Immature natural killer cell (primary cell): Measurements from ENCODE around the gene CHRNA9. TPM values are rescaled to one million over a fixed set of nuclear protein-coding genes. Genes with fewer than 3 reads are reported as not detected.
A peak's percentile ranks its signal among the peaks of the same experiment; 100 is the strongest.

Source experiments
- DNase-seq, 3 donors: peaks; one replicate each; pipeline ENCODE4 v3.0.0; 2022; ENCODE audit warnings: mixed read lengths in 1 of 3
- H3K27ac Mint-ChIP-seq, 6 donors: one replicate each; pipeline ENCODE4 v1.8.0; 2020; ENCODE audit warnings: mixed read lengths in 6 of 6, mild to moderate bottlenecking in 5 of 6, inconsistent platforms in 4 of 6, moderate library complexity in 3 of 6
- H3K27me3 Mint-ChIP-seq, 3 donors: one replicate each; pipeline ENCODE4 v1.8.0; 2020 to 2021; ENCODE audit warnings: low read depth in 3 of 3, mild to moderate bottlenecking in 3 of 3, mixed read lengths in 3 of 3, moderate library complexity in 3 of 3, inconsistent platforms in 1 of 3
- H3K36me3 Mint-ChIP-seq, 3 donors: one replicate each; pipeline ENCODE4 v1.8.0; 2020; ENCODE audit warnings: mixed read lengths in 3 of 3, inconsistent platforms in 2 of 3, mild to moderate bottlenecking in 2 of 3
- H3K4me1 Mint-ChIP-seq, 2 donors: one replicate each; pipeline ENCODE4 v1.8.0; 2020; ENCODE audit warnings: inconsistent platforms in 2 of 2, mild to moderate bottlenecking in 2 of 2, mixed read lengths in 2 of 2, moderate library complexity in 1 of 2
- H3K4me3 Mint-ChIP-seq, 5 donors: one replicate each; pipeline ENCODE4 v1.8.0; 2020; ENCODE audit warnings: mild to moderate bottlenecking in 5 of 5, mixed read lengths in 5 of 5, inconsistent platforms in 3 of 5, moderate library complexity in 3 of 5
- H3K9me3 Mint-ChIP-seq, 6 donors: one replicate each; pipeline ENCODE4 v1.8.0; 2020; ENCODE audit warnings: mild to moderate bottlenecking in 6 of 6, mixed read lengths in 6 of 6, inconsistent platforms in 4 of 6, moderate library complexity in 3 of 6
- polyA plus RNA-seq, 3 donors: library from polyadenylated mRNA; unstranded; fragments of 300-500 nt; fragmentation: Illumina TruSeq; gene quantifications; one replicate each; pipeline ENCODE4 v1.2.3, GENCODE V29; 2021

CHRNA9 gene
- polyA plus RNA-seq, 3 donors from 2014 or later, result not detected

DNA sequence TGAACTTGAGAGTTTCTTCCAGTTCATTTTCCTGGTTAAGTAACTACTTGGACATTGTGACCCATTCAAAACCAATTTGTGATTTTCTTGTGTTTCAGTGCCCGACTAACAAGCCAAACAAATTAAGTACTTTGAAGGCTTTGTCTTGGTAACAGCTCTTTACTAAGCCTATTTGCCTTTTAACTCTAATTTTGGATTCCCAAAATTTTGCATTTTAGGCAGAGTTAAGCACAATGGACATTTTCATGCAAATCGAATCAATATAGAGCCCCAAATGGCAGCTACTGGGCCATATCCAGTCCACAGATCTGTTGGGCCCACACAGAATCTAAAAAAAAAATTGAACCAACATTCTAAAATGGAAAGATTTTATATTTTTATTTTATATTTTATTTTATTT lies 31.4 kb upstream of the CHRNA9 start:
- Mint-ChIP-seq H3K4me1 (peaks cover 67 to 76% of the 10 kb centered on the region in 2 donors), H3K27ac (no peak overlapping the region), H3K9me3 (peaks cover 0 to 1% (median 0%) of the 10 kb centered on the region in 6 donors), H3K36me3 (no peaks in the 10 kb centered on the region), H3K4me3 (no peak overlapping the region), H3K27me3 (peaks cover 0 to 8% (median 7%) of the 10 kb centered on the region in 3 donors)
- DNase-seq, result no peak

DNA sequence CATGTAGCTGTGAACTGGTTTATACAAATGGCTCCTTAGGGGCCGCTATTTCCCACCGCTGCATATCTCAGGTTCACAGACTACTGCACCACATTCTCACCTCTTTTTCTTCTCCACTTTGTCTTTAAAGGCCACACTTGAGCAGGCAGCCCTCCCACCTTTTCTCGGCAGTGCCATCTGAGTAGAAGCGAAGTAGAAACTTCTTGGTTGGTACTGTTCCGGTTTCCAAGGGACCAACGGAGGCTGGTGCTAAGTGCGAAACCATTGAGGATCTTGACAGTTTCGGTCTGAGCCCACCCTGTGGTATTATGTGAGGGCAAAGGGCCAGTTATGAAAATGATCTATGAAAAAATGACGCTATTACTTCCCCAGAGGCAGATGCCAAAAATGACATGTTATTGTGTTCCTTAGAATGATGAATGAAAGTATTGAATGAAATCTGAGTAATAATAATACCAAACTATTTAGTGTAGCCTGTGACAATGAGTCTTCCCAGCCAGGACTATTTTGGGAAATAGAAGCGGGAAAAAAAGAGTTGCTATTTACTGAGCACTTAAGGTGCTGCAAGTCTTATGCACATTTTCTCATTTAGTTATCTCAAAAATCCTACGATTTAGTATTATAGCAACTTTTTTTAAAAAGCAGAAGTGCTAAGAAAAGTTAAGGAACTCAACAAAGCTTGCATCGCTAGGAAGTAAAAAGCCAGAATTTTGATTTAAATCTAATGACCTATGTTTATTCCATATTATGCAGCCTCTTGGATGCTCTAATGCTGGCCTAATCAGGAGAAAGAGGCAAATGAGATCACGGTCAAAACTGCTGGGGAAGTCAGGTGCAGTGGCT lies 29.6 kb upstream of the CHRNA9 start:
- Mint-ChIP-seq H3K4me3 (peak overlapping the region; percentile 8 to 86 (median 59)), H3K4me1 (peaks cover 77 to 82% of the 10 kb centered on the region in 2 donors), H3K27ac (peak overlapping the region; percentile 24 to 93 (median 76)), H3K36me3 (no peaks in the 10 kb centered on the region), H3K9me3 (peaks cover 0 to 1% (median 0%) of the 10 kb centered on the region in 6 donors), H3K27me3 (peaks cover 0 to 9% (median 7%) of the 10 kb centered on the region in 3 donors)
- peak; percentile 62 to 79 (median 67) for DNase-seq

DNA sequence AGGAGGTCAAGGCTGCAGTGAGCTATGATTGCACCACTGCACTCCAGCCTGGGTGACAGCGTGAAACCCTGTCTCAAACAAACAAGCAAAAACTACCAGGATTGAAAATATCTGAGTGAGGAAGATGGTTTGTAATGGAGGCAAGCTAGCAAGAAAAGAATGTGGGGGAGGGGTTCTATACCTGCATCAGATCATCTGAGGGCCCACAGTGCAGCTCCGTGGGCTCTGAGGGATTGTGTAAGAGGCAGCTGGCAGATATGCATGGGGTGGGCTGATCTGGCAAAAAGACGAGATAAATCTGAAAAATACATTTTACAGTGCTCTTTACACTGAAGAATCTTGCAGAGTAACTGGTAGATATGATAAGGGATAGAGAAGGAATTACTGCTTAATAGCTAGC lies 28.9 kb upstream of the CHRNA9 start:
- Mint-ChIP-seq H3K36me3 (no peaks in the 10 kb centered on the region), H3K4me1 (peaks cover 74 to 75% of the 10 kb centered on the region in 2 donors)
- no peak for DNase-seq

DNA sequence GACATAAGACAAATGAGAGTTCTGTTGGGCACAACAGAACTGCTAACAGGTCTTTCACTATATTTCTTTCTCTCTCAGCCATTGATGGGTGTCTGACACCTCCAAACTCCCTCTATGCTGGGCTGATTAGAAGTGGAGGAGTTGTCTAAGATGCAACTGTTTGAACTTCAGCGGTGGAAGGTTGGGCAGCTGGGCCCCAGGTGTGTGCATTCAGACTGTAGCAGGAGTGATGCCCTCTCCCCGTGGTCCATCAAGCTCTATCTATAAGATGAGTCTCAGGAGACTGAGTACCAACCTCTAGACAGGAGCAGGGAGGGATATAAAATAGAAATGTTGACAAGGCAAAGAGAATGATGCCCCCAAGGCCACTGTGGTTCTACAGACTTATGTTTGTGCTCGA lies 28.2 kb upstream of the CHRNA9 start:
- Mint-ChIP-seq H3K27me3 (peaks cover 0 to 9% (median 7%) of the 10 kb centered on the region in 3 donors), H3K9me3 (peaks cover 0 to 1% (median 0%) of the 10 kb centered on the region in 6 donors), H3K4me3 (peak overlapping the region; percentile 76 to 86 (median 85)), H3K36me3 (no peaks in the 10 kb centered on the region), H3K27ac (peak overlapping the region; percentile 86 to 95 (median 92)), H3K4me1 (peaks cover 67 to 72% of the 10 kb centered on the region in 2 donors)
- DNase-seq, result no peak

More for the DNA sequence above, 28.9 kb upstream of the CHRNA9 start:
- H3K9me3 Mint-ChIP-seq, result peaks cover 0 to 1% (median 0%) of the 10 kb centered on the region in 6 donors
- peak overlapping the region in 5 of 6 donors; percentile 56 to 93 (median 86) for H3K27ac Mint-ChIP-seq
- peak overlapping the region; percentile 4 to 86 (median 40) for H3K4me3 Mint-ChIP-seq
- H3K27me3 Mint-ChIP-seq, result peaks cover 0 to 9% (median 7%) of the 10 kb centered on the region in 3 donors

DNA sequence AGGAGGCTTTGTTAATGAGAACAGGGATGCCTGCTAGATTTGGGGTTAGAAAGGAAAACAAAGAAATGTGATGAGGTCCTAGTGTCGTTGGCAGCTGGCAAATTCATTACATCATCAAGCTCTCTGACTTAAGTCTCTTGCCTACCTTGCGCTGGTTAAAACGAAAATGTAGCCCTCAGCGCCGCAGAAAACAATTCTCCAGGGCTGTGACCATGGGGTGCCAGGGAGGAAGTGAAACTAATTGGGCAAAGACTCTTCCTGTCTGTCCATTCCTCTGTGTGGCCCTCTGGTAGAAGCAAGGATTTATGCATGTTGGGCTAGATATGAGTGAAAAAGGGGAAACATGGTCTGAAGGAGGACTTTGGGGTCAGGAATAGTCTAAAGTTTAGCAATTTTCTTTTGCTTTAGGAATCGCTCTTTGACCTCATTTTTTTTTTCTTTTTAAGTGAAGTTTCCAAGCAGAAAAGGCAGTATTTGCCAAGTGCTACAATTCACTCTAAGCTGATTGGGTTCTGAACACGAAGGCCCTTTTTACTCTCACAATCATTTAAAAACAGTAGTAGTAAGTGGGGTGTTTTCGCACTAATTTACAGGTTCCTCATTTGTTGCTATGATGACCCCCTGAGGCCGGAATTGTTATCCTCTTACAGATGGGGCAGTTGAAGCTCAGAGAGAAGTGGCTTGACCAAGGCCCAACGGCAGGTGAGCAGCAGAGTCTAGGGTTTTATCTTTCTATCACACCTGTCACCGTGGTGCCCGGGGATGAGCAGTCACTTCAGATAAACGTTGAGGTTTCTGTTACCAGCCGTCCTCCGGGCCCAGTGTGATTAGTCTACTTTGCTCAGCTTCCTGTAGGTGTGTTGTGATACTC lies 27.3 kb upstream of the CHRNA9 start:
- H3K9me3 Mint-ChIP-seq, result peaks cover 0 to 1% (median 0%) of the 10 kb centered on the region in 6 donors
- DNase-seq, result peak; percentile 50 to 52 (median 52)
- peaks cover 0 to 9% (median 7%) of the 10 kb centered on the region in 3 donors for H3K27me3 Mint-ChIP-seq
- peak overlapping the region; percentile 86 to 95 (median 92) for H3K27ac Mint-ChIP-seq
- peaks cover 59 to 66% of the 10 kb centered on the region in 2 donors for H3K4me1 Mint-ChIP-seq
- H3K36me3 Mint-ChIP-seq, result no peaks in the 10 kb centered on the region
- H3K4me3 Mint-ChIP-seq, result peak overlapping the region; percentile 76 to 86 (median 85)

DNA sequence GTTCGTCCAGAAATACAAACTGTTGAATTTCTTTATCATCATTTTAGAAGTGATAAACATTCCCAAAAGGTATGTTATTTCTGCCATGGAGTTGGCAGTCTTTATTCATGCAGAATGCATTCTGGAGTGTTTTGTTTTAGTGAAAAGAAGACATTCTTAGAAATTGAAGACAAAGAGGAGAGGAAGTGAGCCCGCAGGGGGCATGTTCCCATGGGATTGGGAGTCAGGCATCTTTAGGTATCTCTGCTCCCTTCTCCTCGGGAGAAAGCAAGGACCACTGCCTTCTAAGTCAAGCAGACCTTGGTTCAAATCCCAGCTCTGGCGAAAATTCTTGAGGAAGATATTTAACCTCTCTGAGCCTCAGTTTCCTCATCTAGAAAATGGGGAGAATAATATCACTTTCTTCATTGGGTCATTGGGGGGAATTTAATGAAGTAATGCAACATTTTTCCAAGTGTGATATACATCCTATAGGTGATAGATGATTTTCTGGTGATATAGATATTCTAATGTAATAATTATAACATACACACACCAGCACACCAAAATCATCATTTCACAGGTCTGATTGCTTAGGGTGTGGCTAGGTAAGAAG lies 26.5 kb upstream of the CHRNA9 start:
- peaks cover 57 to 63% of the 10 kb centered on the region in 2 donors for H3K4me1 Mint-ChIP-seq
- H3K27me3 Mint-ChIP-seq, result peaks cover 0 to 9% (median 7%) of the 10 kb centered on the region in 3 donors
- DNase-seq, result no peak
- H3K4me3 Mint-ChIP-seq, result peak overlapping the region; percentile 76 to 86 (median 85)
- H3K27ac Mint-ChIP-seq, result peak overlapping the region; percentile 86 to 95 (median 92)
- H3K9me3 Mint-ChIP-seq, result peaks cover 0 to 1% (median 0%) of the 10 kb centered on the region in 6 donors
- no peaks in the 10 kb centered on the region for H3K36me3 Mint-ChIP-seq

DNA sequence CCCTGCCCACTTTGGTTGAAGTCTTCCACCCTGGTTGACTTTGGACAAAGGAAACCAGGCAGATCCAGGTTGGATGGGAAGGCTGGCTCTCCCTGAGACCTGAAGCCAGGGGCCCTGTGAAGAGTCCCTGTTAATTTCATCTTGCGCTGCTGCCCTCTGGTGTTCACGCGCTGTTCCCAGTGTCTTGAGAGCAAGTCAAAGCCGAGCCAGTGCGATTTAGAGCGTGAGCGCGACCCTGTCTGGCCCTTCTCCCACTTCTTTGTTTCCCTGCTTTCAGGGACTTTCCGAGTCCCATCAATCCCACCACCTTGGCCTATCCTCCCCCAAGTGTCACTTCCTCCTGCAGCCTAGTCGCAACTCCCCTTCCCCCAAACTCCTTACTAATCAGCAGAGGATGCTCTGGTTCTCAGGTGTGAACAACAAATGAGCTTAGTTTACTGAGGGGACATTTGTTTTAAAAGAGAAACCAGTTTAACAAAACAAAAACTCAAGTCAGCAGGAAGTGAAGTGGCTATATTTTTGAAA lies 25.8 kb upstream of the CHRNA9 start:
- no peaks in the 10 kb centered on the region for H3K36me3 Mint-ChIP-seq
- H3K4me3 Mint-ChIP-seq, result peak overlapping the region; percentile 71 to 86 (median 85)
- peak; percentile 77 to 82 (median 81) for DNase-seq
- H3K9me3 Mint-ChIP-seq, result peaks cover 0 to 1% (median 0%) of the 10 kb centered on the region in 6 donors
- peaks cover 0 to 10% (median 7%) of the 10 kb centered on the region in 3 donors for H3K27me3 Mint-ChIP-seq
- H3K4me1 Mint-ChIP-seq, result peaks cover 56 to 63% of the 10 kb centered on the region in 2 donors
- H3K27ac Mint-ChIP-seq, result peak overlapping the region; percentile 86 to 95 (median 91)

DNA sequence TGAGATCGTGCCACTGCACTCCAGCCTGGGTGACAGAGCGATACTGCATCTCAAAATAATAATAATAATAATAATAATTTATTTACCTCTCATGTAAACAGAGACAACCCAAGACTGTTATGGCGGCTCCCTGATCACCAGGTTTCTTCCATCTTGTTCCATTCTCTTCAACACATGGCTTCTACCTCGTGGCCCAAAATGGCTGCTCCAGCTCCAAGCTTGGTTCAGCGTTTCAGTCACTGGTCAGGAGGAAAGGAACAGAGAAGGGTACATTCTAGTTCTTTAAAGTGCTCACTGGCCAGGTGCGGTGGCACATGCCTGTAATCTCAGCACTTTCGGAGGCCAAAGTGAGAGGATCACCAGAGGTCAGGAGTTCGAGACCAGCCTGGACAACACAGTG lies 24.9 kb upstream of the CHRNA9 start:
- Mint-ChIP-seq H3K4me1 (peaks cover 47 to 54% of the 10 kb centered on the region in 2 donors), H3K36me3 (no peaks in the 10 kb centered on the region), H3K9me3 (peaks cover 0 to 1% (median 0%) of the 10 kb centered on the region in 6 donors), H3K4me3 (no peak overlapping the region), H3K27ac (peak overlapping the region in 3 of 6 donors; percentile 15 to 74 (median 54)), H3K27me3 (peaks cover 0 to 10% (median 3%) of the 10 kb centered on the region in 3 donors)
- DNase-seq, result no peak

DNA sequence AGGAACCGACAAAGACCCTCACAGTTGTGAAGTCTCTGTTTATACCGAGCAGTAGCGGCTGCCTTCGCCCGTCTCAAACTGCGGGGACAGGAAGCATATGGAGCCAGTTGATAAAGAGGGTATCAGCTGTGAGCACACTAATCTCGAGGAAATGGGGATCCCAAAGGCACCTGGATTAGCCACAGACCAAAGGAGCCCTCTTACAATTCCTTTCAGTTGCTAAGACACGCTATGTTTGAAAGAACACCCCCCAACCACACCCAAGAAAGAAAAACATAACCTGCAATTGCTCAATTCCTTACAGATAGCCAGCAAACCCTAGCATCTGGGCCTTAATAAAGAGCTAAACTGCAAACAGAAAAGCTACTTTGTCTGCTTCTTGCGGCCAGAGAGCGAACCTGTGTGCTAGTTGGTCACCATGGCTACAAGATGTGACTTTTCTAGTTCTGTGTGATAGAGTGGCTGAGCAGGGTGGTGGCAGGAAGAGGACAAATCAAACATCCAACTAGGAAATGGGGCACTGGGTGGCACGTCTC lies 23.3 kb upstream of the CHRNA9 start:
- H3K4me1 Mint-ChIP-seq, result peaks cover 34 to 41% of the 10 kb centered on the region in 2 donors
- H3K36me3 Mint-ChIP-seq, result no peaks in the 10 kb centered on the region
- peak overlapping the region in 5 of 6 donors; percentile 2 to 58 (median 51) for H3K27ac Mint-ChIP-seq
- DNase-seq, result no peak
- no peaks in the 10 kb centered on the region for H3K9me3 Mint-ChIP-seq
- H3K27me3 Mint-ChIP-seq, result peaks cover 0 to 6% (median 3%) of the 10 kb centered on the region in 3 donors
- H3K4me3 Mint-ChIP-seq, result no peak overlapping the region

DNA sequence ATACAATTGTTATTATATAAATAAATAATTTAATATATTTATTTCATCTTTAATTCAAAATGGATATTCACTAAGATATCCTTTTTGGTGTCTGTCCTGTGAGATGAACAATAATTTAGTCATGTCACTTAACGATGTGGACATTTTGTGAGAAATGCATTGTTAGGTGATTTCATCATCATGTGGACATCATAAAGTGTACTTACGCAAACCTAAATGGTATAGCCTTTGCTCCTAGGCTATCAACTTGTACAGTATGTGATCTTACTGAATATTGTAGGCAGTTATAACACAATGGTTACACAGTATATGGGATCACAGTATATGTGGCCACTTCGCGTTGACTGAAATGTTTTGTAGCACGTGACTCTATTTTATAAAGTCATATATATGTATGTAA lies 20.2 kb upstream of the CHRNA9 start:
- H3K4me3 Mint-ChIP-seq, result no peak overlapping the region
- DNase-seq, result no peak
- no peaks in the 10 kb centered on the region for H3K9me3 Mint-ChIP-seq
- H3K4me1 Mint-ChIP-seq, result peaks cover 10 to 17% of the 10 kb centered on the region in 2 donors
- no peaks in the 10 kb centered on the region for H3K36me3 Mint-ChIP-seq
- H3K27ac Mint-ChIP-seq, result no peak overlapping the region
- peaks cover 0 to 6% (median 4%) of the 10 kb centered on the region in 3 donors for H3K27me3 Mint-ChIP-seq

DNA sequence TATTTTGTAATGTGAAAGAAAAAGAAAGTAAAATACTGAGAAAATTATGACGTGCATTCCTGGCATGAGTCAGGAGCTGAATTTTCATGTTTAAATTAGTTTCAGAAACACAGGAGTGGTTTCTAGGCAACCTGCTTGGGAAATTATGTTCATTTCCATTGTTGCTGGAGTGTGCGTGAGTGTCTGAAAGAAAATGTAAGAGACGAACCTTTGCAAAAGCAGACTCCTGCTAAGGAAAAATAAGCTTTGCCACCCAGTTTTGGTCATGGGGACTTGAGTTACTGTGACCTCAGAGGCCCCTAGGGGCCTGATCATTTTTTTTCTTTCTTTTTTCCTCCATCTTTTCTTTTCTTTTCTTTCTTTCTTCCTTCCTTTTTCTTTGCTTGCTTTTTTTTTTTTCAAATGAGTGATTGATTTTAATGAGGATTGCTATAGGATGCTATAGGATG lies 18.8 kb upstream of the CHRNA9 start:
- peaks cover 0 to 6% (median 4%) of the 10 kb centered on the region in 3 donors for H3K27me3 Mint-ChIP-seq
- no peaks in the 10 kb centered on the region for H3K36me3 Mint-ChIP-seq
- DNase-seq, result peak in 1 of 3 donors; percentile 30
- peak overlapping the region in 2 of 5 donors; percentile 78 to 80 for H3K4me3 Mint-ChIP-seq
- peaks cover 10 to 17% of the 10 kb centered on the region in 2 donors for H3K4me1 Mint-ChIP-seq
- peak overlapping the region in 3 of 6 donors; percentile 4 to 41 (median 22) for H3K27ac Mint-ChIP-seq
- H3K9me3 Mint-ChIP-seq, result no peaks in the 10 kb centered on the region

DNA sequence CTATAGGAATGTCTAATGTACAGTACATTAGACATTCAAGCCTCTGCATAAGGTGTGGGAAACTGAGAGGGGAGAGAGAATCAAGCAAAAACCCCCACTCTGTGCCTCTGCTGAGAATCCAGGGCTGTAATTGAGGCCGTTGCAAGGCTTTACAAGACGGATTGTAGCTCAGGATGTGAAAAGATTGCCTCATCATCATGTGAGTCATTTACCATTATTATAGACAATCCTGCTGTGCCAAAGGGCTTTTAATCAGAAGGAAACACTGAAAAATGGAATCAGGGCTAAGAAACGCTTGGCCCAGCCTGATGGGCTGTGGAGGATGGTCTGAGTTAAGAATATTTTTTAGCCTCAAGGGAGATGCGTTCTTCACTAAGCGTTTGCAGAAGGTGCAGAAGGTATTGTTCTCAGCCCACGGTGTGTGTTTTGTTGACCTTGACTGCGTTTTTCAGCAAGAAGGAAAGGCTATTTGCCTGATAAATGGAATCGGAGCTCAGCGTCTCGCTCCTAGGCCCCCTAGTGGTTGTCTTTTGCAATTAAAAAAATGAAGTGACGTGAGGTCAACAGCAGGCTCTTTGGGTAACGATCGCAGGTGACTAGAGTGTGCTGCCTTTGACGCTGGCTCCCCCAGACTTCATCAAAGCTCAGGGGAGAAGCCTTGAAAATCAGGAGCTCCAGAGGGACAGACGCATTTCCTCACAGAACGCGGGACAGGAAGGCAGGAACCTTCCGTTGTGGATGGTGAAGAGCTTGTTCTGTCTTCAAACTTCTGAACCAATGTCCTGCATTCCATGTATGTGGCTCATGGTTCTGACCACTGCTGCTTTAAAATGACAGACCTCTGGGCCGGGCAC lies 18.1 kb upstream of the CHRNA9 start:
- H3K9me3 Mint-ChIP-seq, result no peaks in the 10 kb centered on the region
- DNase-seq, result peak; percentile 58 to 73 (median 62)

More for the DNA sequence above, 18.1 kb upstream of the CHRNA9 start:
- Mint-ChIP-seq H3K27me3 (peaks cover 0 to 6% (median 4%) of the 10 kb centered on the region in 3 donors), H3K4me3 (peak overlapping the region; percentile 1 to 80 (median 76)), H3K27ac (peak overlapping the region; percentile 4 to 74 (median 38)), H3K36me3 (no peaks in the 10 kb centered on the region), H3K4me1 (peaks cover 10 to 12% of the 10 kb centered on the region in 2 donors)
